OCI-LY7 (cell line): ENCODE results near the gene EMC6. TPM values are rescaled to one million over a fixed set of nuclear protein-coding genes. Genes with fewer than 3 reads are reported as not detected.

ENCODE experiments used
- BruUV-seq: library from RNA; stranded (reverse); fragments of 400-500 nt; replicated peaks from 2 replicates; lab custom pipeline; 2021; lab: Mats Ljungman, UMichigan
- CTCF ChIA-PET: fragments of 300-600 bp; sonication (Branson Sonifier 250); formaldehyde crosslinking; loops from one replicate; lab custom pipeline; 2022; ENCODE audit warnings: antibody characterized with exemption; ENCODE audit not compliant: unreplicated experiment; lab: Charles Lee
- POLR2A ChIA-PET: fragments of 300-600 bp; sonication (Branson Sonifier 250); formaldehyde crosslinking; loops from one replicate; lab custom pipeline; 2022; ENCODE audit warnings: antibody characterized with exemption; lab: Charles Lee
- DNase-seq: peaks from one replicate; pipeline ENCODE4 v3.0.0-alpha.2; 2015; ENCODE audit warnings: low spot score
- H2AFZ ChIP-seq: fragments of 200-600 bp; sonication (generic), shearing (Covaris generic); 2 replicates; pipeline ENCODE4 v1.6.1; 2014; ENCODE audit warnings: mild to moderate bottlenecking, antibody characterized with exemption, low read length, moderate library complexity
- H3K27ac ChIP-seq: fragments of 200-600 bp; sonication (generic); 2 replicates; pipeline ENCODE4 v1.5.1; 2014; ENCODE audit warnings: mixed run types, low read depth, mild to moderate bottlenecking, moderate library complexity, low read length, inconsistent platforms; ENCODE audit not compliant: poor library complexity, severe bottlenecking
- H3K36me3 ChIP-seq: fragments of 200-600 bp; sonication (generic); 2 replicates; pipeline ENCODE4 v1.6.1; 2014; ENCODE audit warnings: mild to moderate bottlenecking, antibody characterized with exemption, low read length, moderate library complexity, mixed read lengths; ENCODE audit not compliant: insufficient read depth
- H3K4me1 ChIP-seq: fragments of 200-600 bp; sonication (generic); 2 replicates; pipeline ENCODE4 v1.5.1; 2014; ENCODE audit warnings: mild to moderate bottlenecking, low read length; ENCODE audit not compliant: insufficient read depth, poor library complexity, severe bottlenecking
- H3K4me2 ChIP-seq: fragments of 200-600 bp; sonication (generic); 2 replicates; pipeline ENCODE4 v1.6.1; 2014; ENCODE audit warnings: mild to moderate bottlenecking, low read length
- H3K4me3 ChIP-seq: fragments of 200-600 bp; sonication (generic); 2 replicates; pipeline ENCODE4 v1.5.1; 2014; ENCODE audit warnings: mild to moderate bottlenecking, low read depth, low read length; ENCODE audit not compliant: poor library complexity, severe bottlenecking
- H3K79me2 ChIP-seq: fragments of 200-600 bp; sonication (generic); 2 replicates; pipeline ENCODE4 v1.6.1; 2016; ENCODE audit warnings: low read depth, mild to moderate bottlenecking, low read length, moderate library complexity, mixed read lengths; ENCODE audit not compliant: insufficient read depth
- H3K9me2 ChIP-seq: fragments of 200-600 bp; sonication (generic); 2 replicates; pipeline ENCODE4 v1.6.1; 2016; ENCODE audit warnings: mild to moderate bottlenecking, low read length, mixed read lengths; ENCODE audit not compliant: insufficient read depth
- H3K9me3 ChIP-seq: fragments of 200-600 bp; sonication (generic); 2 replicates; pipeline ENCODE4 v1.6.1; 2014; ENCODE audit warnings: mild to moderate bottlenecking, mixed run types, low read length, mixed read lengths
- H4K20me1 ChIP-seq: fragments of 200-600 bp; sonication (generic); 2 replicates; pipeline ENCODE4 v1.6.1; 2014; ENCODE audit warnings: mild to moderate bottlenecking, antibody characterized with exemption, low read length, moderate library complexity, mixed read lengths; ENCODE audit not compliant: insufficient read depth
- EZH2phosphoT487 ChIP-seq: fragments of 200-600 bp; sonication (generic); IDR thresholded peaks from 2 replicates; pipeline ENCODE4 v1.6.1; 2018; ENCODE audit warnings: low read depth, borderline replicate concordance, mild to moderate bottlenecking, mixed run types, antibody characterized with exemption, low read length, moderate library complexity, mixed read lengths
- intact Hi-C: fragments of 100-400 bp; cut with micrococcal nuclease; formaldehyde crosslinking; loops from one replicate; pipeline ENCODE4 v1.10.0; 2022; ENCODE audit not compliant: unreplicated experiment
- total RNA-seq, 2 experiments: library from RNA; depleted of rRNA in 1 of 2; stranded (reverse); fragments of >200 nt in 1 of 2; shearing (Covaris generic) in 1 of 2; gene quantifications; 2 replicates each; pipeline ENCODE4 v1.2.3, GENCODE V29; 2014 to 2022
- TF ChIP-seq, protein P1 (sequence below): fragments of 200-600 bp; sonication (generic); conservative IDR thresholded peaks from 2 replicates; pipeline ENCODE4 v1.5.1; 2014; ENCODE audit warnings: mild to moderate bottlenecking, antibody characterized with exemption, low read length, moderate library complexity, mixed read lengths

EMC6 gene
- total RNA-seq, 2 experiments from 2014 or later = 36.0 to 54.6 TPM

DNA sequence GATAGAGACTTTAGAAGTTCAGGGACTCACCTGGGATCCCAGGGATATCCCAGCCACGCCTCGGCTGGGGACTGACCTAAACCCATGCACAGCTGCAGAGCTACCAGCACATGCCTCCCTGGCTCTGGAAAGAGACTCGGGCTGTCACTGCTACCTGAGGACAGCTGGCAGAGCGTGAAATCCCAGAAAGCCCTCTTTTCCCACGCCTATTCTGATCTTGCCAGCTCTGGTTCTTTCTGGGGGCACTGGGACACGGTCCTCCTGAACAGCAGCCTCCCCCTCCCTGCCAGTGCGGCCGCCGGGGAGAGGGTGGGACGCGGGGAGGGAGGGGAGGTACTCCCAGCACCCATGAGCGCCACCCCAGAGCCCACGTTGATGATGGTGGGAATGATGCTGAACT lies 16.6 kb downstream of the EMC6 start:
- Histone ChIP-seq H3K4me2 (peak overlapping the region; percentile 42; the same call in 1 of the 2 replicates), H3K9me2 (no peaks in the 10 kb centered on the region), H3K9me3 (no peaks in the 10 kb centered on the region), H3K36me3 (peaks cover 65% of the 10 kb centered on the region), H3K4me1 (peaks cover 52% of the 10 kb centered on the region), H3K4me3 (no peak overlapping the region), H4K20me1 (no peaks in the 10 kb centered on the region), H3K79me2 (no peaks in the 10 kb centered on the region), H2AFZ (no peak overlapping the region), H3K27ac (peak overlapping the region; percentile 91)
- DNase-seq = peak; percentile 44
- intact Hi-C loops = no loop called here
- no TSS peak for BruUV-seq
- ChIA-PET CTCF (no interaction called here), POLR2A (no interaction called here)
- TF ChIP-seq EZH2phosphoT487 = no peak
- TF ChIP-seq, protein P1, sequence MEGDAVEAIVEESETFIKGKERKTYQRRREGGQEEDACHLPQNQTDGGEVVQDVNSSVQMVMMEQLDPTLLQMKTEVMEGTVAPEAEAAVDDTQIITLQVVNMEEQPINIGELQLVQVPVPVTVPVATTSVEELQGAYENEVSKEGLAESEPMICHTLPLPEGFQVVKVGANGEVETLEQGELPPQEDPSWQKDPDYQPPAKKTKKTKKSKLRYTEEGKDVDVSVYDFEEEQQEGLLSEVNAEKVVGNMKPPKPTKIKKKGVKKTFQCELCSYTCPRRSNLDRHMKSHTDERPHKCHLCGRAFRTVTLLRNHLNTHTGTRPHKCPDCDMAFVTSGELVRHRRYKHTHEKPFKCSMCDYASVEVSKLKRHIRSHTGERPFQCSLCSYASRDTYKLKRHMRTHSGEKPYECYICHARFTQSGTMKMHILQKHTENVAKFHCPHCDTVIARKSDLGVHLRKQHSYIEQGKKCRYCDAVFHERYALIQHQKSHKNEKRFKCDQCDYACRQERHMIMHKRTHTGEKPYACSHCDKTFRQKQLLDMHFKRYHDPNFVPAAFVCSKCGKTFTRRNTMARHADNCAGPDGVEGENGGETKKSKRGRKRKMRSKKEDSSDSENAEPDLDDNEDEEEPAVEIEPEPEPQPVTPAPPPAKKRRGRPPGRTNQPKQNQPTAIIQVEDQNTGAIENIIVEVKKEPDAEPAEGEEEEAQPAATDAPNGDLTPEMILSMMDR = no peak

DNA sequence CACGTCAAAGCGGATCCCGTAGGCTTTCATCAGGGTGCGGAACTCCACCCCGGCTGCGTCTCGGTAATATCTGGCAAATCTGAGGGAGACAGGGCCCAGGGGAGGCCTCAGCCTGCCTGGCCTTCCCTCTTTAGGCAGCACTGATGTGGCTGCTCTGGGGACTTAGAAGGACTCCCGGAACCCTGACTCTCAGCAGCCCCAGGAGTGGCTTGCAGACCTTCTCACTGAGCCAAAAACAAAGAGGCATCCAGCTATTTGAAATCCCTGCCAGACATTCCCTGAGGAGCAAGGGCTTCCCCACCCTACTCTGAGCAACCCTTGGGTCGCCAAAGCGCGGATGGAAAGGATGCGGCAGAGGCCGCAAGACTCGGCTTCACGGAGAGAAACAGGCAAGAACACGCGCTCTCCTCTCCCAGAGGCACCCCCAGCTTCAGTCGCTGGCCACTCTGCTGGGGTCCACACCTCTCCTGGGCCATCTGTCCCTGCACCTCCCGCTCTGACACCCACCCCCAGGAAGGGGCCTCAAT lies 19.5 kb downstream of the EMC6 start:
- peak; percentile 71 for DNase-seq
- Histone ChIP-seq H4K20me1 (0 out of 2 replicates have a peak, but pooled peaks cover 4% of the 10 kb centered on the region), H3K4me1 (peaks cover 77% of the 10 kb centered on the region), H3K79me2 (peaks cover 26% of the 10 kb centered on the region), H3K4me2 (peak overlapping the region; percentile 53), H2AFZ (no peak overlapping the region), H3K4me3 (peak overlapping the region; percentile 33), H3K9me2 (no peaks in the 10 kb centered on the region), H3K36me3 (peaks cover 63% of the 10 kb centered on the region), H3K9me3 (no peaks in the 10 kb centered on the region), H3K27ac (peak overlapping the region; percentile 81)
- ChIA-PET POLR2A (interaction anchor here (0.7 kb wide), 1 partner anchor 21 kb away, joined by 3 read pairs; no protein-coding TSS in a partner anchor), CTCF (no interaction called here)
- intact Hi-C loops = no loop called here
- TF ChIP-seq, protein P1 = no peak
- no peak for TF ChIP-seq EZH2phosphoT487
- BruUV-seq = no TSS peak

DNA sequence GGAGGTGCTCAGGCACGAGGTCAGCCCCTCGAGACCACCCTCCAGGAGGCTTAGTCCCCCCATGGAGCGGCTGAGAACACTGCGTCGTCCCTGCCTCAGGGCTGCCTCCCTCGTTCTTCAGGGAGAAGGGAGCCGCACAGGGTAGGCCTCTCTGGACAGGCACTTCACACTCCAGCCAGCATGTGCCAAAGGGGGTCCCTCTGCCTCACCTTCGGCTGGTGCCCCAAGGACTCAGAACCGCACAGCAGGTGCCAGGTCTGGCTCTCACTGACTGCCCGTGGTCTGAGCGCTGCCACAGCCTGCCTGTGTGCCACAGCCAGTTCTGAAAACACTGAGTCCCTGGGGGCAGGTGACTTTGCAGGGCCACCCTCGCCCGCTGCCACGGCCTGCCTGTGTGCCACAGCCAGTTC lies 20.2 kb downstream of the EMC6 start:
- no TSS peak for BruUV-seq
- Histone ChIP-seq H2AFZ (no peak overlapping the region), H3K79me2 (peaks cover 34% of the 10 kb centered on the region), H3K4me1 (peaks cover 73% of the 10 kb centered on the region), H3K9me2 (no peaks in the 10 kb centered on the region), H3K4me2 (peak overlapping the region; percentile 53), H3K27ac (peak overlapping the region; percentile 81), H3K9me3 (no peaks in the 10 kb centered on the region), H3K36me3 (peaks cover 58% of the 10 kb centered on the region), H4K20me1 (0 out of 2 replicates have a peak, but pooled peaks cover 4% of the 10 kb centered on the region), H3K4me3 (peak overlapping the region; percentile 33)
- ChIA-PET CTCF (no interaction called here), POLR2A (no interaction called here)
- intact Hi-C loops = no loop called here
- TF ChIP-seq, protein P1 = no peak
- no peak for TF ChIP-seq EZH2phosphoT487
- no peak for DNase-seq
